PC-3 (cell line): Measurements from ENCODE around the gene MICB.

Experiments
- CTCF ChIP-seq: fragments of 300-600 bp; sonication (generic); conservative IDR thresholded peaks from 2 replicates; pipeline ENCODE4 v1.5.1; 2017; ENCODE audit warnings: antibody characterized with exemption, low read depth, mild to moderate bottlenecking, low read length
- EZH2 ChIP-seq: fragments of 300-600 bp; sonication (generic); IDR thresholded peaks from one replicate; pipeline ENCODE4 v1.6.1; 2017; ENCODE audit warnings: antibody characterized with exemption, mild to moderate bottlenecking, low read length; ENCODE audit not compliant: unreplicated experiment

- no peak for TF ChIP-seq CTCF
- TF ChIP-seq EZH2 = no peak
Measured at GRCh38 chr6:31533455-31533841, 35.5 kb downstream of the MICB start.
